Esophagus muscularis mucosa (tissue), 4 donors: ENCODE measurements around the gene BMPR1A.

Experiments
- CTCF ChIP-seq, 3 experiments: fragments of 200-600 bp in 2 of 3; fragments of 450-650 bp in 1 of 3; sonication (generic) in 2 of 3; IDR thresholded peaks; one replicate each; pipeline ENCODE4 v1.5.1; 2017 to 2019; ENCODE audit warnings: antibody characterized with exemption in 3 of 3, mild to moderate bottlenecking in 2 of 3, moderate library complexity in 1 of 3
- EP300 ChIP-seq: sonication (generic); formaldehyde crosslinking; IDR thresholded peaks from one replicate; pipeline ENCODE4 v1.6.1; 2017; ENCODE audit warnings: antibody characterized with exemption
- POLR2A ChIP-seq: fragments of 450-650 bp; IDR thresholded peaks from one replicate; pipeline ENCODE4 v1.6.1; 2017; ENCODE audit warnings: antibody characterized with exemption, moderate library complexity, mild to moderate bottlenecking, low read depth
- POLR2AphosphoS5 ChIP-seq, 2 donors: sonication (generic); formaldehyde crosslinking; IDR thresholded peaks; one replicate each; pipeline ENCODE4 v1.6.1; 2017; ENCODE audit warnings: antibody characterized with exemption in 2 of 2

DNA sequence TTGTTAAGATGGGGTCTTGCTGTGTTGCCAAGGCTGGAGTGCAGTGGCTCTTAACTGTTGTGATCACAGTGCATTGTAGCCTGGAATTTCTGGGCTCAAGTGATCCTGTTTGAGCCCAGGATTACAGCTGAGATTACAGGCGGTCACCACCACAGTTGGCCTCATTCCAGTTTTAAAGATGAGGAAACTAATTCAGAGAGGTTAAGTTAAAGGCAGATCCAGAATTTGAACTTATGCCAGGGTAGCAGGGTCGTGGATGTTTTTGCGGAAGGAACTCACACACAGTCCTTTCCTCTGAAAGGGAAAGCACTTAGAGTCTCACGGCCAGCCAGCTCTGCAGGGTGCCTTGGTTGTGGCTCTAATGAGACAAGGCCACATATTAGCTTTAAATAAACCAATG is 116.3 kb downstream of the BMPR1A start:
- TF ChIP-seq POLR2AphosphoS5 (IDR thresholded peaks at IDR 0.05) (no peak), CTCF (IDR thresholded peaks at IDR 0.05) (no peak), POLR2A (no peak), EP300 (no peak)
